Activated naive CD4-positive, alpha-beta T cell treated with anti-CD3 and anti-CD28 coated beads, Interleukin-2, amount 50 U/mL, for 24 hours (primary cell): ENCODE measurements around the gene SKAP1.

ENCODE experiments used
- H3K27ac Mint-ChIP-seq: one replicate; pipeline ENCODE4 v1.8.0; 2021; ENCODE audit warnings: mild to moderate bottlenecking, mixed read lengths
- H3K27me3 Mint-ChIP-seq: one replicate; pipeline ENCODE4 v1.8.0; 2021; ENCODE audit warnings: mixed read lengths
- H3K36me3 Mint-ChIP-seq: one replicate; pipeline ENCODE4 v1.8.0; 2021; ENCODE audit warnings: mixed read lengths
- H3K4me1 Mint-ChIP-seq: one replicate; pipeline ENCODE4 v1.8.0; 2021; ENCODE audit warnings: mixed read lengths
- H3K4me3 Mint-ChIP-seq: one replicate; pipeline ENCODE4 v1.8.0; 2021; ENCODE audit warnings: mild to moderate bottlenecking, mixed read lengths
- H3K9me3 Mint-ChIP-seq: one replicate; pipeline ENCODE4 v1.8.0; 2021; ENCODE audit warnings: mixed read lengths

Gene SKAP1

GRCh38 chr17:48101012-48101720, 328.8 kb downstream of the SKAP1 start, which contains the start of gene CBX1:
TSS of gene CBX1 (minus strand) at chr17:48101478. CDS start at chr17:48077004, 24,474 bp downstream.
- Mint-ChIP-seq H3K27ac (peak within 1 kb of the TSS; percentile 79), H3K4me1 (peaks cover 37% of the 10 kb centered on the region), H3K9me3 (no peaks in the 10 kb centered on the region), H3K4me3 (peak within 1 kb of the TSS; percentile 94), H3K27me3 (no peaks in the 10 kb centered on the region), H3K36me3 (no peaks in the 10 kb centered on the region)

- H3K4me3 Mint-ChIP-seq: peak overlapping the region; percentile 94
- peak overlapping the region; percentile 79 for H3K27ac Mint-ChIP-seq
- H3K27me3 Mint-ChIP-seq: no peaks in the 10 kb centered on the region
- H3K4me1 Mint-ChIP-seq: peaks cover 37% of the 10 kb centered on the region
- no peaks in the 10 kb centered on the region for H3K9me3 Mint-ChIP-seq
- H3K36me3 Mint-ChIP-seq: no peaks in the 10 kb centered on the region
Observed at GRCh38 chr17:48100591-48101011, 329.4 kb downstream of the SKAP1 start.

- peak overlapping the region; percentile 94 for H3K4me3 Mint-ChIP-seq
- H3K9me3 Mint-ChIP-seq: no peaks in the 10 kb centered on the region
- no peak overlapping the region for H3K27ac Mint-ChIP-seq
- H3K4me1 Mint-ChIP-seq: peaks cover 37% of the 10 kb centered on the region
- no peaks in the 10 kb centered on the region for H3K36me3 Mint-ChIP-seq
- H3K27me3 Mint-ChIP-seq: no peaks in the 10 kb centered on the region
Observed at GRCh38 chr17:48100160-48100559, 329.9 kb downstream of the SKAP1 start.

GRCh38 chr17:48095611-48096010, 334.4 kb downstream of the SKAP1 start:
- Mint-ChIP-seq H3K4me3 (no peak overlapping the region), H3K27ac (no peak overlapping the region), H3K4me1 (peaks cover 7% of the 10 kb centered on the region), H3K27me3 (no peaks in the 10 kb centered on the region), H3K9me3 (no peaks in the 10 kb centered on the region), H3K36me3 (peaks cover 2% of the 10 kb centered on the region)

GRCh38 chr17:48093341-48094045, 336.5 kb downstream of the SKAP1 start:
- Mint-ChIP-seq H3K4me1 (no peaks in the 10 kb centered on the region), H3K27ac (no peak overlapping the region), H3K27me3 (no peaks in the 10 kb centered on the region), H3K36me3 (peaks cover 2% of the 10 kb centered on the region), H3K4me3 (no peak overlapping the region), H3K9me3 (no peaks in the 10 kb centered on the region)

GRCh38 chr17:48084932-48085331, 345.1 kb downstream of the SKAP1 start:
- no peak overlapping the region for H3K27ac Mint-ChIP-seq
- H3K4me3 Mint-ChIP-seq: no peak overlapping the region
- H3K9me3 Mint-ChIP-seq: no peaks in the 10 kb centered on the region
- peaks cover 11% of the 10 kb centered on the region for H3K4me1 Mint-ChIP-seq
- H3K36me3 Mint-ChIP-seq: no peaks in the 10 kb centered on the region
- H3K27me3 Mint-ChIP-seq: no peaks in the 10 kb centered on the region
